Lung (tissue), 12 donors: ENCODE results near the gene TNS3. TPM values are rescaled to one million over a fixed set of nuclear protein-coding genes. Genes with fewer than 3 reads are reported as not detected.

Experiments used
- ATAC-seq: fragments of 200-7000 bp; cut with Tn5 transposase; one replicate; pipeline ENCODE4 v1.9.1; 2020; ENCODE audit warnings: moderate number of reproducible peaks; ENCODE audit not compliant: insufficient read depth, low FRiP score
- DNase-seq, 3 donors: peaks; one replicate each; pipeline ENCODE4 v3.0.0-alpha.2; 2013 to 2017
- H3K27ac ChIP-seq, 2 donors: one replicate each; pipeline ENCODE4 v1.5.1; 2013; ENCODE audit warnings: mild to moderate bottlenecking in 2 of 2, moderate library complexity in 2 of 2, control low read depth in 1 of 2, inconsistent platforms in 1 of 2, low read depth in 1 of 2, low read length in 1 of 2
- H3K27me3 ChIP-seq, 3 donors: one replicate each; pipeline ENCODE4 v1.5.1; 2013; ENCODE audit warnings: low read length in 2 of 3; ENCODE audit not compliant: control insufficient read depth in 3 of 3, insufficient read depth in 3 of 3
- H3K36me3 ChIP-seq, 4 donors: one replicate each; pipeline ENCODE4 v1.5.1; 2013; ENCODE audit warnings: low read length in 4 of 4, mild to moderate bottlenecking in 1 of 4, moderate library complexity in 1 of 4; ENCODE audit not compliant: control insufficient read depth in 4 of 4, insufficient read depth in 4 of 4
- H3K4me1 ChIP-seq, 5 donors: one replicate each; pipeline ENCODE4 v1.5.1; 2013; ENCODE audit warnings: low read length in 5 of 5, mild to moderate bottlenecking in 2 of 5, moderate library complexity in 1 of 5; ENCODE audit not compliant: control insufficient read depth in 5 of 5, insufficient read depth in 5 of 5
- H3K4me3 ChIP-seq: one replicate; pipeline ENCODE4 v1.5.1; 2013; ENCODE audit warnings: mild to moderate bottlenecking, control low read depth, moderate library complexity
- H3K9ac ChIP-seq, 2 donors: one replicate each; pipeline ENCODE4 v1.5.1; 2013; ENCODE audit warnings: low read length in 2 of 2, control low read depth in 1 of 2; ENCODE audit not compliant: insufficient read depth in 1 of 2
- H3K9me3 ChIP-seq, 4 donors: one replicate each; pipeline ENCODE4 v1.5.1; 2013; ENCODE audit warnings: low read length in 3 of 4, mild to moderate bottlenecking in 1 of 4, moderate library complexity in 1 of 4; ENCODE audit not compliant: control insufficient read depth in 4 of 4, insufficient read depth in 3 of 4
- CTCF ChIP-seq: IDR thresholded peaks from 2 replicates; pipeline ENCODE4 v1.5.1; 2012; ENCODE audit warnings: mild to moderate bottlenecking; ENCODE audit errors: control extremely low read depth, extremely low read depth
- WGBS, 2 donors: extraction: QIAGEN DNeasy Blood & Tissue Kit; methylation state at CpG; one replicate each; pipeline ENCODE4 v1.1.7; 2013; 5-methylcytosine and 5-hydroxymethylcytosine counted together
- polyA plus RNA-seq, 2 donors: library from polyadenylated mRNA; stranded (reverse); fragments of 200-250 nt; gene quantifications; one replicate each; pipeline ENCODE4 v1.2.1, GENCODE V29; 2013
- total RNA-seq, 2 donors: library from RNA; depleted of rRNA in 1 of 2; stranded (reverse); fragments of >200 nt in 1 of 2; gene quantifications; one replicate each; pipeline ENCODE4 v1.2.1, GENCODE V29; 2014 to 2021
- donor health status: control.
- donor health status: control.
- donor health status: Bipolar disorder and iron deficiency.
- donor health status: healthy.
- donor health status: DM: yes; HTN: yes; CAD: no.

The TNS3 gene
- total and polyA plus RNA-seq, 4 donors = 23.8 to 140 (median 85.7) TPM

- no peak overlapping the region for H3K9ac ChIP-seq
- H3K27me3 ChIP-seq = no peaks in the 10 kb centered on the region
- H3K4me3 ChIP-seq = no peak overlapping the region
- H3K9me3 ChIP-seq = no peaks in the 10 kb centered on the region
- no peak overlapping the region for H3K27ac ChIP-seq
- DNase-seq = no peak
- H3K36me3 ChIP-seq = peaks cover 0 to 49% (median 31%) of the 10 kb centered on the region in 4 donors
- 88 to 90% methylated on average over 3 of the region's 3 CpGs for WGBS, 2 donors
- no peak for TF ChIP-seq CTCF
- peaks cover 0 to 35% (median 6%) of the 10 kb centered on the region in 5 donors for H3K4me1 ChIP-seq
- ATAC-seq = no peak
Measured at GRCh38 chr7:47423196-47423595, 158.7 kb downstream of the TNS3 start.

- Histone ChIP-seq H3K36me3 (peaks cover 0 to 49% (median 31%) of the 10 kb centered on the region in 4 donors), H3K9me3 (no peaks in the 10 kb centered on the region), H3K9ac (no peak overlapping the region), H3K27me3 (no peaks in the 10 kb centered on the region), H3K4me3 (no peak overlapping the region), H3K27ac (no peak overlapping the region), H3K4me1 (peaks cover 0 to 34% (median 5%) of the 10 kb centered on the region in 5 donors)
- ATAC-seq = no peak
- DNase-seq = peak; percentile 73 to 99 (median 98)
- TF ChIP-seq CTCF = no peak
- WGBS, 2 donors = 74 to 79% methylated on average over 3 of the region's 3 CpGs
Measured at GRCh38 chr7:47422611-47423010, 159.3 kb downstream of the TNS3 start.

DNA sequence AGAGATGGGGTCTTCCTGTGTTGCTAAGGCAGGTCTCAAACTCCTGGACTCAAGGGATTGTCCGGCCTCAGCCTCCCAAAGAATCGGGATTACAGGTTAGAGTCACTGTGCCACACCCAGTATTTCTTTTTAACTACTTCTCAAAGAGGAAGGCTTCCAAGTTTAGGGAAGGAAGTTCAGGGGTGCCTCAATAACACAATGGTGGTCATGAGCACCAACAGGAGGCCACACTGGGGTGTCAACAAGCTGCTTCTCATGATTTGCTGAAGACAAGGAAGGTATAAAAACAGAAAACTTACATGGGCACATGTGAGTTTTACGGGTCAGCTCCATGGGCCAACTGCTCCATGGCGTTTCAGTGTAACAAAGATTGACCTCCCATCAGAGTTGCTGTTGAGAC is 160.5 kb downstream of the TNS3 start:
- Histone ChIP-seq H3K36me3 (peaks cover 0 to 52% (median 35%) of the 10 kb centered on the region in 4 donors), H3K9me3 (no peaks in the 10 kb centered on the region), H3K27ac (no peak overlapping the region), H3K4me3 (no peak overlapping the region), H3K9ac (no peak overlapping the region), H3K4me1 (peaks cover 0 to 34% (median 6%) of the 10 kb centered on the region in 5 donors), H3K27me3 (no peaks in the 10 kb centered on the region)
- no peak for TF ChIP-seq CTCF
- no peak for DNase-seq
- WGBS, 2 donors = 91 to 93% methylated on average over 4 of the region's 4 CpGs
- no peak for ATAC-seq
